G401 (cell line): ENCODE measurements around the gene UMAD1. TPM values are rescaled to one million over a fixed set of nuclear protein-coding genes. Genes with fewer than 3 reads are reported as not detected.

Experiments used
- DNase-seq: peaks from one replicate; pipeline ENCODE4 v3.0.0-alpha.2; 2015; ENCODE audit warnings: low spot score
- in situ Hi-C: cut with HindIII; loops from 2 replicates; pipeline ENCODE4 v1.10.0; 2016; ENCODE audit warnings: low sequenced_read_pairs, mixed read lengths
- total RNA-seq: library from RNA; depleted of rRNA; stranded (reverse); fragments of >200 nt; shearing (Covaris generic); gene quantifications from 2 replicates; pipeline ENCODE4 v1.2.3, GENCODE V29; 2014

The UMAD1 gene
- total RNA-seq, 1 experiment from 2014 or later, result 42.3 TPM

GRCh38 chr7:7750571-7751242, 110.2 kb downstream of the UMAD1 start:
- in situ Hi-C loops, result no loop called here
- DNase-seq, result no peak

- in situ Hi-C loops, result no loop called here
- DNase-seq, result no peak
Observed at GRCh38 chr7:7751243-7752092, 110.9 kb downstream of the UMAD1 start.

GRCh38 chr7:7756577-7756976, 116.0 kb downstream of the UMAD1 start:
- DNase-seq, result no peak
- in situ Hi-C loops, result no loop called here

DNA sequence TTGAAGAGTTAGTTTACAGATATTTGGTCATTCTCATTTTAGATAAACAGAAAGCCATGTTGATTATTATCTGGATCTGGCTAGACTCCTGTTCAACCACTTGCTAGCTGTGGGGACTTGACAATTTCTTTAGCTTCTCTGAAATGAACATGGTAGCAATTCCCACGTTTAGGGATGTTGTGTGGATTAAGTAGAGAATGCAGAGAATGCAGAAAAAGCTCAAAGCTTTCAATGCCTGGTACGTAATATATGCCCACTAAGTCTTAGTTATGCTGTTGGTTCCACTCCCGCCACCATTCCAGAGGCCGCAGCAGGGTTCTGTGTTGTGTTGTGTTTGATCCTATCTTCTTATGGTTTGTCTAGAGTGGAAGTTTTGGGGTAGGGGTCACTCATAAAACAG, 117.0 kb downstream of the UMAD1 start:
- in situ Hi-C loops, result no loop called here
- DNase-seq, result no peak

DNA sequence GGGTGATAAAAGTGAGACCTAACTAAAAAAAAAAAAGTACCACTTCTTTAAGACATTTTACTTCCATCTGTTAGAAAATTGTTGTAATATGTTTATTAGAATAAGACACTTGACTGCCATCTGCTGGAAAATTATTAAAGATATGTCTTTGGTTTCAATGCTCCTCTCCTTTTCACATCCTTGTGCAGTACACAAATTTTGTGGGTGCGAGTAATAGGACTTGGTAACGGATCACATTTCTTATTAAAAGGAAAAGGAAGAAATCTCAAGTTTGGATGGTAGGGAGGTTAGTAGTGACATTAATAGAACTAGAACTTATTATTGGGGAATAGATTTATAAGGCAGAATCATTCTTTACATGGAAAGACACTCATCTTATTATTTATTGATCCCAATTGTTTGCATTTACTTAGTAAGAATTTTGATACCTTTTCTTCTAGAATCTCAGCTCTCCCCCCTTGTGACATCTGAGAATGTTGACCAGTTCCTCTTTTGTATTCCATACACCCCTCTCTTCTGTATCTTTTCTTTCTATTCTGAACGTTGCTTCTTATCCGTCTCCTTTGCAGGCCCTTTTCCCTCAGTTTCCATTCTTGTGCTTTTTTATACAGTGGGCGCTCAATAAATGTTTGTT, 120.9 kb downstream of the UMAD1 start:
- in situ Hi-C loops, result no loop called here
- DNase-seq, result peak; percentile 26

GRCh38 chr7:7761974-7762779, 121.6 kb downstream of the UMAD1 start:
- DNase-seq, result no peak
- in situ Hi-C loops, result no loop called here

- DNase-seq, result no peak
- in situ Hi-C loops, result no loop called here
Observed at GRCh38 chr7:7764520-7765396, 124.2 kb downstream of the UMAD1 start.

- in situ Hi-C loops, result no loop called here
- DNase-seq, result no peak
Observed at GRCh38 chr7:7765422-7765821, 124.9 kb downstream of the UMAD1 start.

- in situ Hi-C loops, result no loop called here
- no peak for DNase-seq
Observed at GRCh38 chr7:7766671-7767070, 126.1 kb downstream of the UMAD1 start.

GRCh38 chr7:7768977-7769709, 128.6 kb downstream of the UMAD1 start:
- in situ Hi-C loops, result no loop called here
- DNase-seq, result no peak

- in situ Hi-C loops, result no loop called here
Observed at GRCh38 chr7:7769710-7770627, 129.4 kb downstream of the UMAD1 start.

DNA sequence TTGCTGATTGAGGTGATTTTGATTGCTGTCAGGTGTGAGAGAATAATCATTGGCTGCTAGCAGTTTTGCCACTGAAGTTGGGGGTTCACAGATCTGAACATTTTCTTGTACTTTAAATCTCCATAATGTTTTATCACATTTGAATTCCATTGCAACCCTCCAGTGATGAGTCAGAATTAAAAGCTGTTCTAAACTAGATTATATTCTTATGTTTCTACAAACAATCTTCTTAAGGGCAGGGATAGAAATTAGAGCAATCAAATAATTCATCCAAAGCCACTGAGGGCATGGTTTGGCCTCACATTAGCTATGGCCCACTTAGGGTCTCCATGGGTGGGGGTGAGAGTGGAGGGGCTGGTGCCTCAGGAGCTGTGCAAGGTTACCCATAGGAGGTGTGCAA, 130.9 kb downstream of the UMAD1 start:
- no peak for DNase-seq
- in situ Hi-C loops, result no loop called here

More at GRCh38 chr7:7769710-7770627, 129.4 kb downstream of the UMAD1 start:
- no peak for DNase-seq

GRCh38 chr7:7772397-7772821, 131.9 kb downstream of the UMAD1 start:
- no peak for DNase-seq

DNA sequence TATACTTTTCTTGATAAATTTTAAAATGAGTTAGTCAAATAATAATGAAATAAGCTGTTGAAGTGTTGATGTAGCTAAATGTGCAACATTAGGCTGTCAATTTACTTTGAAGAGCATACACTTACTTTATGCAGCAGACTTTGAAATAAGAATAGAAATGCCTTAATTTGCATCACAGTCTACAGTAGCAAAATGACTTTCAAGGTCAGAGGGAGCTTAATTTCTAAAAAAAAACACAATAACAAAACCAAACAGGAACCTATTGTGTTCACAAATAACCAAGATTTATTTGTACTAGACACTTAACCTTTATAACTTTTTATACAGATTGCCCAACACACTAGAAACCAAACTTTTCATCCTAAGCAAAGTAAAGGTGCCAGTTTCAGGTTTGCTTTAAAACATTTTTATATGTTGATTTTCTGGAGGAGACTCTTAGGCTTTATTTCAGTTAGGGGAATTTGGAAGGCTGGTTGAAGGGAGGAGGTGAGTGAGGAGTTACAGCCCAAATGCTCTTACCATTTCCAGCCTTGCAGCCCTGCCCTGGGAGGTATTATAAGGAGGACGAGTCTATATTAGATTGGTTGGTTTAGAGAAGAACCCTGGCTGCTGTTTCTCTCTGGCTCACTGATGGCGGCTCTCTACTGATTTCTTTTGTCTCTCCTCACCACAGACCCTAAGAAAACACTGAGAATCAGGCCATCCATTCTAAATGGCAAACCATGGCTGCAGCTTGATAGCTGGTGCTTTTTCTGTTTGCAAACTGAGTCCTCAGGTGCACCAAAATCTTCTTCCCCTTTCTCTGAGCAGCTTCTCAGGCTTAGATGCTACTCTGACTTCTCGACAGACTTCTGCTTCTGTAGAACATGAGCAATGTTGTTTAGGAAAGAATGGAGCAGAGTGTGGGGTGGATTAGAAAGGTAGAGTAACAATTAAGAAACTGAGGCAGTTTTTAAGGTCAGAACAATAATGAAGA, 133.1 kb downstream of the UMAD1 start:
- DNase-seq, result no peak
- in situ Hi-C loops, result no loop called here

More at GRCh38 chr7:7772397-7772821, 131.9 kb downstream of the UMAD1 start:
- in situ Hi-C loops, result no loop called here

DNA sequence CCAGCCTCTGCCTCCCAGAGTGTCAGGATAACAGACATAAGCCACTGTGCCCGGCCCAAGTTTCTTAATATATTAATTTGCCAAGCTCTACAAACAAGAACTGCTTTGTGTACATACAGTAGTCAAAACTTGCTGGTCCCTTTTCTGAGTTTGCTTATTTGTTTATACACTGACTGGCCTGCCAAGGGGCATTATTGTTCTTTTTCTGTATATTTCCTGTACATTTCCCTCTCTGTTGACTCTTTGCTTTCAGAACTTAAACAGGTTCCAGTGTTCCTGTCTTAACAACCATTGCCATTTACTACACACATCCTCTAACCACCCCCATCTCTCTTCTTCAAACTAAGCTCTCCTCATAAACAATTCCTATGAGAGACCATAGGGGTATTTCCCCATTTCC, 139.3 kb downstream of the UMAD1 start:
- DNase-seq, result no peak
- in situ Hi-C loops, result no loop called here

DNA sequence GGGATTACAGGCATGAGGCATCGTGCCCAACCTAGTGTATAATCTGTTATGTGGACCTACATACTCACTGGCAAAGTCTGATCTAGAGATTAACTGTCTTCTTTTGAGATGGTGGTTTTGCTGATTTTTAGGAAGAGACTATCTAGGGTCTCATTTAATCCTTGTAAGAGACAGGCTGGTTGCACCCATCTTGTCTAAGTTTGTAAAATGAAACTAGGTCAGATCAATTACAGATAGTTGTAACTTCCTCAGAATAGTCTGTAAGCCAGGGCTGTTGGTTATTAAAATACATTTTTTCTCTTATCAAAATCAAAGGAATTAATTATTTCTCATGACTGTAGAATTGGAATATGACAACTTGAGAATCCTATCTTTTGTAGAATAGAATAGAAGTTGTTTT, 142.4 kb downstream of the UMAD1 start:
- DNase-seq, result no peak
- in situ Hi-C loops, result no loop called here
